LNCAP (cell line): Measurements from ENCODE around the gene SON.

Experiments used
- TF ChIP-seq, protein P1 (sequence below): fragments of 450-650 bp; IDR thresholded peaks from 2 replicates; pipeline ENCODE4 v1.5.1; 2017; ENCODE audit warnings: mild to moderate bottlenecking

SON gene

DNA sequence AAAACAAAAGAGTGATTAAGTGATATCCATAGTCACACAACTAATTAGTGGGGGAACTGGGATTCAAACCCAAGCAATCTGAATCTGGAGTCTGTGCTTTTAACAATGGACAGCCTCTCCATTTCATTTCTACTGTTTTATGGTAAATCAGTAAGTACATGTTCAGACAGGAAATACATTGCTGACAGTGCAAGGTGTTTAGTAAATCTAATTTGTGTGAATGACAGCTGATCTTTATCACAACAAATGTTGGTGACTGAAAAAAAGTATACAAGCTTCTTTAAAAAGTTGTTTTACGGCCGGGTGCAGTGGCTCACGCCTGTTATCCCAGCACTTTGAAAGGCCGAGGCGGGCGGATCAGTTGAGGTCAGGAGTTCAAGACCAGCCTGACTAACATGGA lies 25.1 kb downstream of the SON start:
- TF ChIP-seq, protein P1, sequence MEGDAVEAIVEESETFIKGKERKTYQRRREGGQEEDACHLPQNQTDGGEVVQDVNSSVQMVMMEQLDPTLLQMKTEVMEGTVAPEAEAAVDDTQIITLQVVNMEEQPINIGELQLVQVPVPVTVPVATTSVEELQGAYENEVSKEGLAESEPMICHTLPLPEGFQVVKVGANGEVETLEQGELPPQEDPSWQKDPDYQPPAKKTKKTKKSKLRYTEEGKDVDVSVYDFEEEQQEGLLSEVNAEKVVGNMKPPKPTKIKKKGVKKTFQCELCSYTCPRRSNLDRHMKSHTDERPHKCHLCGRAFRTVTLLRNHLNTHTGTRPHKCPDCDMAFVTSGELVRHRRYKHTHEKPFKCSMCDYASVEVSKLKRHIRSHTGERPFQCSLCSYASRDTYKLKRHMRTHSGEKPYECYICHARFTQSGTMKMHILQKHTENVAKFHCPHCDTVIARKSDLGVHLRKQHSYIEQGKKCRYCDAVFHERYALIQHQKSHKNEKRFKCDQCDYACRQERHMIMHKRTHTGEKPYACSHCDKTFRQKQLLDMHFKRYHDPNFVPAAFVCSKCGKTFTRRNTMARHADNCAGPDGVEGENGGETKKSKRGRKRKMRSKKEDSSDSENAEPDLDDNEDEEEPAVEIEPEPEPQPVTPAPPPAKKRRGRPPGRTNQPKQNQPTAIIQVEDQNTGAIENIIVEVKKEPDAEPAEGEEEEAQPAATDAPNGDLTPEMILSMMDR = no peak

- TF ChIP-seq, protein P1 = no peak
Measured at GRCh38 chr21:33568448-33568847, 25.6 kb downstream of the SON start.

DNA sequence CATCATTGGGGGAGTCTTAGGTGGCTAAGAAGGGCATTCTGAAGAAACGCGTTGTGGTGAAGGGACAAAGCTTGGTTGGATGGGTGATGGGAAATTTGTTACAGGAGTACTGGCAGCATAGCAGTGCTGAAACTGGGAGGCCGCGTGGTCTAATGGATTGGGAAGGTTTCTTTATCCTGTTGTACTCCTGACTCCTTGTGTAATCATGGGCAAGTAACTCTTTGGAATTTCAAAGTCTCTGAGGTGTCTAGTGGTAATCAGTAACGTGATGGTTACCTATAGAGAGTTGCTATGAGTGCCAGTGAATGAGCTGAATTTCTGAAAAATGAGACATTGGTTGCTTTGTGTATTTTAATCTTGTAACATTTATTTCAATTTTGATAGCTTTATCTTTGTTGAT lies 27.2 kb downstream of the SON start:
- TF ChIP-seq, protein P1 = no peak

- TF ChIP-seq, protein P1 = no peak
Measured at GRCh38 chr21:33572350-33572749, 29.5 kb downstream of the SON start.

- TF ChIP-seq, protein P1 = no peak
Measured at GRCh38 chr21:33578214-33578613, 35.4 kb downstream of the SON start.

DNA sequence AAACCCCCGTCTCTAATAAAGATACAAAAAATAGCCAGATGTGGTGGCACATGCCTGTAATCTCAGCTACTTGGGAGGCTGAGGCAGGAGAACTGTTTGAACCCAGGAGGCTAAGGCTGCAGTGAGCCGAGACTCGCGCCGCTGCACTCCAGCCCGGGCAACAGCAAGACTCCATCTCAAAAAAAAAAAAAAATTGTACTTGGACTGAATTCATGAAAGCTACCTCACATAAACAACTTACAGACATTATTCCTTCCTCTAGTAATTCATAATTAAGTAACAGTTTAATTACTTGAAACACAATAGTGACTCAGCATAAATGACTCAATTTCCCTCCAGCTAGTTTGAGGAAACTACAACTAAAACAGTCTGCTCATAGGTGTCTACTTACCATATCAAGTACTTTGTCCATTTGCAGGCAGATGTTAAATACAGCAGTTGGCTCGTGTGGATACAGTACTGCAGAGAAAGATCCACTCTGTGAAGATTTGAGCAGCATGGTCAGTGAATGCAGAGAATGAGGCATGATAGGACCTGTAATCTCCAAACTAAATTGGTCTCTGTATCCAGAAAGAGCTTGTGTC lies 36.2 kb downstream of the SON start:
- TF ChIP-seq, protein P1 = no peak

GRCh38 chr21:33584455-33584854 lies 41.6 kb downstream of the SON start:
- TF ChIP-seq, protein P1 = no peak

DNA sequence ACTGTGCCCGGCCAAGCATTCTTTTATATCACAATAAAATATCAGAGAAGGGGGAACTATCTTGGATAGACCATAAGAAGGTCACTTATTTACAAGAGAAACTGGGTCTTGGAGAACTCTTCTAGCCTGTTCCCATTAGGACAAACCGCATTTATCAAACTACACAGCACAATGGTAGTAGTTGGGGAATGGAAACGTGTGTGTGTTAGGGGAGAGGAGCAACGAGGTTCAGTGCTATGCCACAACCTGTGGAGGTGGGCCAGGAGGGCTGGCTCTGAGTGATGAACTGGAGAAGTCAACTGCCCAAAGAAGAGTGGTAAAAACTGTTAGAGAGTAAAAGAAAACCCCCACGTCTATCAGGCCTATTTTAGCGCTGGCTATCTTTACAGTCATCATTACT lies 44.1 kb downstream of the SON start:
- TF ChIP-seq, protein P1 = no peak
